Progenitor cell of endocrine pancreas (in vitro differentiated cells): ENCODE results near the gene PTCD1. TPM values are rescaled to one million over a fixed set of nuclear protein-coding genes. Genes with fewer than 3 reads are reported as not detected.

Source experiments
- DNase-seq: peaks from one replicate; pipeline ENCODE4 v3.0.0; 2021; ENCODE audit warnings: low spot score; ENCODE audit not compliant: unreplicated experiment
- H3K27ac Mint-ChIP-seq: 2 replicates; pipeline ENCODE4 v1.8.0; 2021; ENCODE audit warnings: mild to moderate bottlenecking, moderate library complexity, mixed read lengths
- H3K27me3 Mint-ChIP-seq: 2 replicates; pipeline ENCODE4 v1.8.0; 2021; ENCODE audit warnings: mixed read lengths
- H3K36me3 Mint-ChIP-seq: 2 replicates; pipeline ENCODE4 v1.8.0; 2022; ENCODE audit warnings: mixed read lengths; ENCODE audit not compliant: insufficient read depth
- H3K4me1 Mint-ChIP-seq: 2 replicates; pipeline ENCODE4 v1.8.0; 2021; ENCODE audit warnings: low read depth, mixed read lengths
- H3K4me3 Mint-ChIP-seq: 2 replicates; pipeline ENCODE4 v1.8.0; 2021; ENCODE audit warnings: low read depth, mild to moderate bottlenecking, moderate library complexity, mixed read lengths
- H3K9me3 Mint-ChIP-seq: 2 replicates; pipeline ENCODE4 v1.8.0; 2021; ENCODE audit warnings: low read depth, mixed read lengths
- CTCF ChIP-seq: fragments of 200-600 bp; sonication (generic); IDR thresholded peaks from one replicate; pipeline ENCODE4 v1.5.0; 2021; ENCODE audit warnings: antibody characterized with exemption, mild to moderate bottlenecking; ENCODE audit not compliant: unreplicated experiment
- total RNA-seq: library from RNA; stranded (reverse); gene quantifications from 2 replicates; pipeline ENCODE4 v1.2.1, GENCODE V29; 2021

Gene PTCD1
- total RNA-seq, 1 donor from 2014 or later, result 16.8 TPM

- H3K9me3 Mint-ChIP-seq, result no peaks in the 10 kb centered on the region
These were observed 22.6 kb upstream of the PTCD1 start for GRCh38 chr7:99461221-99461620.

GRCh38 chr7:99460651-99461050 lies 22.1 kb upstream of the PTCD1 start:
- TF ChIP-seq CTCF, result no peak
- no peak overlapping the region for H3K4me3 Mint-ChIP-seq
- peaks cover 16% of the 10 kb centered on the region for H3K36me3 Mint-ChIP-seq
- peak overlapping the region; percentile 29 for H3K27ac Mint-ChIP-seq
- peaks cover 8% of the 10 kb centered on the region for H3K4me1 Mint-ChIP-seq
- DNase-seq, result no peak
- H3K27me3 Mint-ChIP-seq, result no peaks in the 10 kb centered on the region
- H3K9me3 Mint-ChIP-seq, result no peaks in the 10 kb centered on the region

More at GRCh38 chr7:99461221-99461620, 22.6 kb upstream of the PTCD1 start:
- Mint-ChIP-seq H3K27ac (no peak overlapping the region), H3K4me3 (no peak overlapping the region), H3K27me3 (no peaks in the 10 kb centered on the region), H3K36me3 (peaks cover 16% of the 10 kb centered on the region), H3K4me1 (peaks cover 11% of the 10 kb centered on the region)
- no peak for DNase-seq
- TF ChIP-seq CTCF, result no peak

- DNase-seq, result no peak
- H3K4me1 Mint-ChIP-seq, result peaks cover 3% of the 10 kb centered on the region
- no peak overlapping the region for H3K27ac Mint-ChIP-seq
- peak; percentile 46 for TF ChIP-seq CTCF
- no peaks in the 10 kb centered on the region for H3K27me3 Mint-ChIP-seq
- H3K36me3 Mint-ChIP-seq, result peaks cover 15% of the 10 kb centered on the region
- H3K9me3 Mint-ChIP-seq, result no peaks in the 10 kb centered on the region
- no peak overlapping the region for H3K4me3 Mint-ChIP-seq
These were observed 20.5 kb upstream of the PTCD1 start for GRCh38 chr7:99459087-99459486.

- H3K4me3 Mint-ChIP-seq, result no peak overlapping the region
- no peak overlapping the region for H3K27ac Mint-ChIP-seq
- no peaks in the 10 kb centered on the region for H3K9me3 Mint-ChIP-seq
- H3K4me1 Mint-ChIP-seq, result no peaks in the 10 kb centered on the region
- DNase-seq, result no peak
- no peak for TF ChIP-seq CTCF
- peaks cover 16% of the 10 kb centered on the region for H3K36me3 Mint-ChIP-seq
- H3K27me3 Mint-ChIP-seq, result no peaks in the 10 kb centered on the region
These were observed 19.3 kb upstream of the PTCD1 start for GRCh38 chr7:99457650-99458493.

GRCh38 chr7:99457050-99457649 lies 18.6 kb upstream of the PTCD1 start:
- no peaks in the 10 kb centered on the region for H3K9me3 Mint-ChIP-seq
- H3K4me1 Mint-ChIP-seq, result no peaks in the 10 kb centered on the region
- no peak overlapping the region for H3K4me3 Mint-ChIP-seq
- no peak for DNase-seq
- no peaks in the 10 kb centered on the region for H3K27me3 Mint-ChIP-seq
- no peak overlapping the region for H3K27ac Mint-ChIP-seq
- TF ChIP-seq CTCF, result no peak
- H3K36me3 Mint-ChIP-seq, result peaks cover 16% of the 10 kb centered on the region
